Mammary epithelial cell (primary cell): ENCODE measurements around the gene SLC25A47.

Source experiments
- CTCF ChIP-seq, 2 donors: IDR thresholded peaks in 1 of 2; conservative IDR thresholded peaks in 1 of 2; 2 replicates each; pipeline ENCODE4 v1.5.1; 2011 to 2012; ENCODE audit warnings: inconsistent platforms in 2 of 2, low read length in 2 of 2, mild to moderate bottlenecking in 2 of 2, control low read depth in 1 of 2, low read depth in 1 of 2; ENCODE audit not compliant: insufficient read depth in 1 of 2; ENCODE audit errors: extremely low read depth in 1 of 2
- EZH2 ChIP-seq: IDR thresholded peaks from 2 replicates; pipeline ENCODE4 v1.6.1; 2012; ENCODE audit warnings: low read length, inconsistent platforms, borderline replicate concordance

DNA sequence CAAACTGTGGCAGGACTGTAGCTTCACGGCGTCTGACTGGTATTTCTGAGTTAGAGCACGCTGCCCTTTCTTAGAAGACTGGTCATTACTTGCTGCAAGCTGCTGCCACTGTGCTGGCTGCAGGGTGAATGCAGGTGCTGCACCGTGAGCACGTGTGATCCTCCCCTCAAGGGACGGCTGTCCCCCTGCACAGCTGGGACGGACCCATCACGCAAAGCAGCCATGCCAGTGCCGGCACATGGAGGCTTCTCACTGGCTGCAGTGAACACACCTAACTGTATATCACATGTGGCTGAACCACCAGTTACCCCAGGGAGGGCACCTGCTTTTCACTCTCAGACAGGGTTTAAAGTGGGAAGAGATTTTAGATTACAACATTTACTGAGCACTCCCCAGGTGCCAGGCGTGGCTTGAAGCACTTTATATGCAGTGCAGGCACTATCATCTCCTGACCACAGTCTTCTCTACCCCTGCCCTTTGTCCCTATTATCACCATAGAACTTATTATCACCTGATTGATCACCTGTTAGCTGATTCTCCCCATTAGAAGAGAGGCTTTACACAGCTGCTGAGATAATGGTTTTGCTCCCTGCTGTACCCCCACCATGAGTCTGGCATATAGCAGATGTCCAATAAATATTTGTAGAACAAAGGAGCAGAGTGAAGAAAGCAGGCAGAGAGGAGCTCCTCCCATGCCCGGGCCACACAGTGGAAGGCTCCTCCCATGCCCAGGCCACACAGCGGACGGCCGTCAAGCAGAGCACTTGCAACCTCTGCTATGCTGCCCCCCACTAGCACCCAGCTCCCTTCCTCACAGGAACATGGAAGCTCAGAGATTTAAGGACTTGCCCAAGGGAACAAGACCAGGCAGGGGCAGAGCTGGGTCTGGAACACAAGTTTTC, 25.9 kb downstream of the SLC25A47 start:
- TF ChIP-seq CTCF (conservative IDR thresholded peaks at IDR 0.05 in 1 of 2, IDR thresholded peaks at IDR 0.05 in 1 of 2; ENCODE audit: extremely low read depth in 1 of 2, insufficient read depth in 1 of 2, low read depth in 1 of 2, low read length in 2 of 2) (no peak), EZH2 (no peak)
